ENCODE data around the gene LGR5. TPM values are rescaled to one million over a fixed set of nuclear protein-coding genes. Genes with fewer than 3 reads are reported as not detected.

LGR5 gene
- total and polyA plus RNA-seq, 2 of the 8 experiments (the other 6 are each of a cell fraction or from before 2014, with no cell fraction given): 0.08 to 0.19 TPM

GRCh38 chr12:71591601-71592000 lies 152.0 kb downstream of the LGR5 start:
- H4K5ac ChIP-seq (ENCODE audit: insufficient read length, low read depth, low read length): no peak overlapping the region
- no peaks in the 10 kb centered on the region for H3K23me2 ChIP-seq (ENCODE audit: low read depth, low read length)
- H2BK120ac ChIP-seq (replicated peaks; ENCODE audit: low read depth, low read length): no peak overlapping the region
- H3K9me3 ChIP-seq (ENCODE audit: insufficient read depth in 2 of 2, low read depth in 1 of 2, low read length in 1 of 2): no peaks in the 10 kb centered on the region
- no peaks in the 10 kb centered on the region for H3K36me3 ChIP-seq (ENCODE audit: control insufficient read depth in 2 of 4, insufficient read depth in 4 of 4, low read length in 3 of 4)
- no peak overlapping the region for H3K18ac ChIP-seq (ENCODE audit: extremely low read depth, low read length)
- no peak overlapping the region for H2BK12ac ChIP-seq (ENCODE audit: low read depth, low read length)
- DNase-seq (ENCODE audit: low read depth in 1 of 2, low spot score in 2 of 2) (peak in 1 of 2 experiments; percentile 44), FAIRE-seq (no peak)
- H2BK5ac ChIP-seq (ENCODE audit: low read depth, low read length): no peak overlapping the region
- H2BK15ac ChIP-seq (ENCODE audit: low read length): no peak overlapping the region
- H2AK5ac ChIP-seq (ENCODE audit: low read depth, low read length): no peak overlapping the region
- ChIA-PET POLR2A (ENCODE audit: partially characterized antibody) (no interaction called here), CTCF (ENCODE audit: partially characterized antibody) (interaction anchor here (1.3 kb wide), 2 partner anchors 155 to 176 kb away, joined by 4 read pairs; no protein-coding TSS in a partner anchor)
- H4K20me1 ChIP-seq (replicated peaks in 1 of 2; ENCODE audit: control insufficient read depth in 1 of 2, insufficient read depth in 2 of 2, low read length in 2 of 2): no peaks in the 10 kb centered on the region
- no peak overlapping the region for H3K14ac ChIP-seq (ENCODE audit: insufficient read length)
- no peak overlapping the region for H4K91ac ChIP-seq (replicated peaks; ENCODE audit: insufficient read length, low read length)
- H3K4me2 ChIP-seq (ENCODE audit: insufficient read depth in 1 of 2, low read depth in 2 of 2, low read length in 2 of 2): no peak overlapping the region
- H3K56ac ChIP-seq (replicated peaks; ENCODE audit: insufficient read length, low read depth, low read length): no peak overlapping the region
- 54% methylated on average over 2 of the region's 2 CpGs; no CpG with 5 or more reads in 1 of the 2 experiments for WGBS, 2 experiments (ENCODE audit: extremely low coverage in 1 of 2, insufficient coverage in 1 of 2, insufficient read length in 1 of 2, insufficient replicate concordance in 2 of 2, low coverage in 1 of 2, low lambda C conversion rate in 2 of 2, missing lambda C conversion rate in 1 of 2)
- H3K4me1 ChIP-seq (replicated peaks in 1 of 4; ENCODE audit: control insufficient read depth in 3 of 4, insufficient read depth in 4 of 4, low read length in 3 of 4): peaks cover 0 to 3% (median 0%) of the 10 kb centered on the region in 4 experiments; a peak in 1 of 7 replicates
- H2AFZ ChIP-seq (ENCODE audit: low read length): no peak overlapping the region
- TF ChIP-seq POLR2A (IDR thresholded peaks at IDR 0.05; ENCODE audit: control extremely low read depth in 1 of 2, low read depth in 2 of 2, low read length in 2 of 2): no peak
- no peak overlapping the region for H3K27ac ChIP-seq (ENCODE audit: low read depth, low read length)
- H4K8ac ChIP-seq (ENCODE audit: extremely low read depth, insufficient read depth, low read length): no peak overlapping the region
- no peak overlapping the region for H3K4me3 ChIP-seq (ENCODE audit: extremely low read depth in 1 of 4, insufficient read depth in 2 of 4, low read depth in 3 of 4, low read length in 4 of 4)
- no peak overlapping the region for H2BK20ac ChIP-seq (ENCODE audit: low read length)
- H3K27me3 ChIP-seq (replicated peaks in 1 of 4; ENCODE audit: control insufficient read depth in 3 of 4, extremely low read depth in 1 of 4, insufficient read depth in 3 of 4, low read length in 3 of 4): peaks cover 0 to 1% (median 0%) of the 10 kb centered on the region in 4 experiments; a peak in 1 of 7 replicates
- no peaks in the 10 kb centered on the region for H3K79me2 ChIP-seq (ENCODE audit: control insufficient read depth in 1 of 2, insufficient read depth in 2 of 2, low read length in 2 of 2)
- no peak overlapping the region for H3K9ac ChIP-seq (replicated peaks in 1 of 4; ENCODE audit: extremely low read depth in 1 of 4, low read depth in 3 of 4, low read length in 3 of 4)
- H3K4ac ChIP-seq (replicated peaks; ENCODE audit: insufficient read length, low read depth, low read length): no peak overlapping the region
- no peaks in the 10 kb centered on the region for H3K79me1 ChIP-seq (ENCODE audit: low read depth, low read length)
- H3K23ac ChIP-seq (ENCODE audit: insufficient read length): no peak overlapping the region
